ENCODE results near the gene CMTM7.

- TF ChIP-seq CTCF (IDR thresholded peaks at IDR 0.05; ENCODE audit: insufficient read depth, low read length) = no peak
- no peak for TF ChIP-seq REST (IDR thresholded peaks at IDR 0.05; ENCODE audit: insufficient replicate concordance, low read depth)
- no peak for TF ChIP-seq POLR2AphosphoS5 (IDR thresholded peaks at IDR 0.05; ENCODE audit: low read depth)
- no peak for TF ChIP-seq GABPA (IDR thresholded peaks at IDR 0.05; ENCODE audit: low read depth)
- TF ChIP-seq SPI1 (IDR thresholded peaks at IDR 0.05; ENCODE audit: borderline replicate concordance, low read depth) = no peak; the same call in 1 of the 2 replicates
Observed at GRCh38 chr3:32352563-32352962, 39.1 kb upstream of the CMTM7 start.
